ENCODE data around the gene PPIL4.

DNA sequence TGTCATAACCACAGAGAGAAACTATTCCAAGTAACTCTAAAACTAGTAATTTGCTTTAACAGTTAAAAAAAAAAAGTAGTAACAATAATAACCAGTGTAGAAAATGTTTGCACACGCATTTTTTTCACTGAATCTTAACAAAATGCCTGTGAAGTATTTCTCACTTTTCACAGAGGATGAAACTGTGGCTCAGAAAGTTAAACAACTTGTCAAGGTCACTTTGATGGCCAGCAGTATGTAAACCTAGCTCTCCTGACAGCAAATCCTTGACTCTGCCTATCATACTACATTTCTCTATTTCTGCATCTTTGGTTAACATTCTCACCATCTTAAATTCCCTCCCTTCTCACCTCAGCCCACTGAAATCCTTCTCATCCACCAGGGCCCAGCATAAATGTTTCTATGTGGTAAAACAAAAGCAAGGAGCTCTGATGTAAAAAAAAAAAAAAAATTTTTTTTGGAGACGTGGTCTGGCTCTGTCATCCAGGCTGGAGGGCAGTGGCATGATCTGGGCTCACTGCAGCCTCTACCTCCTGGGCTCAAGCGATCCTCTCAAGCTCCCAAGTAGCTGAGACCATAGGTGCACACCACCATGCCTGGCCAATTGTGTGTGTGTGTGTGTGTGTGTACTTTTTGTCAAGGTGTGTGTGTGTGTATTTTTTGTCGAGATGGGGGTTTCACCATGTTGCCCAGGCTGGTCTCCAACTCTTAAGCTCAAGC lies 34.9 kb downstream of the PPIL4 start:
- no peak for TF ChIP-seq SOX6 (IDR thresholded peaks at IDR 0.05)
- TF ChIP-seq SOX6 (CRISPR knock-in tag; IDR thresholded peaks at IDR 0.05): 0 out of 2 replicates have a peak, but pooled peaks have one; percentile 35
- no peak for TF ChIP-seq CEBPB (IDR thresholded peaks at IDR 0.05; ENCODE audit: borderline replicate concordance, low read depth, low read length)
